Stimulated activated naive B cell treated with anti-CD40 and anti-IgM and Interleukin-4, amounts not matched to agents 10 μg/mL and 1 μg/mL and 100 μg/mL, for 72 hours (primary cell): ENCODE measurements around the gene CCDC9.

Experiments used
- ATAC-seq, 2 donors: fragments of 150-1000 bp; cut with Tn5 transposase; replicated peaks; 2 replicates each; pipeline ENCODE4 v1.10.0; 2021; ENCODE audit warnings: moderate library complexity in 1 of 2
- DNase-seq: peaks from one replicate; pipeline ENCODE4 v3.0.0; 2021
- H3K27ac Mint-ChIP-seq: one replicate; pipeline ENCODE4 v1.8.0; 2022; ENCODE audit warnings: mild to moderate bottlenecking, mixed read lengths
- H3K27me3 Mint-ChIP-seq, 2 donors: one replicate each; pipeline ENCODE4 v1.8.0; 2022; ENCODE audit warnings: mixed read lengths in 2 of 2
- H3K36me3 Mint-ChIP-seq, 2 donors: one replicate each; pipeline ENCODE4 v1.8.0; 2022; ENCODE audit warnings: mixed read lengths in 2 of 2, mild to moderate bottlenecking in 1 of 2
- H3K4me1 Mint-ChIP-seq, 2 donors: one replicate each; pipeline ENCODE4 v1.8.0; 2022; ENCODE audit warnings: mixed read lengths in 2 of 2, mild to moderate bottlenecking in 1 of 2
- H3K4me3 Mint-ChIP-seq, 2 donors: one replicate each; pipeline ENCODE4 v1.8.0; 2022; ENCODE audit warnings: mild to moderate bottlenecking in 2 of 2, mixed read lengths in 2 of 2, moderate library complexity in 1 of 2
- H3K9me3 Mint-ChIP-seq, 2 donors: one replicate each; pipeline ENCODE4 v1.8.0; 2022; ENCODE audit warnings: mixed read lengths in 2 of 2, mild to moderate bottlenecking in 1 of 2

CCDC9 gene

DNA sequence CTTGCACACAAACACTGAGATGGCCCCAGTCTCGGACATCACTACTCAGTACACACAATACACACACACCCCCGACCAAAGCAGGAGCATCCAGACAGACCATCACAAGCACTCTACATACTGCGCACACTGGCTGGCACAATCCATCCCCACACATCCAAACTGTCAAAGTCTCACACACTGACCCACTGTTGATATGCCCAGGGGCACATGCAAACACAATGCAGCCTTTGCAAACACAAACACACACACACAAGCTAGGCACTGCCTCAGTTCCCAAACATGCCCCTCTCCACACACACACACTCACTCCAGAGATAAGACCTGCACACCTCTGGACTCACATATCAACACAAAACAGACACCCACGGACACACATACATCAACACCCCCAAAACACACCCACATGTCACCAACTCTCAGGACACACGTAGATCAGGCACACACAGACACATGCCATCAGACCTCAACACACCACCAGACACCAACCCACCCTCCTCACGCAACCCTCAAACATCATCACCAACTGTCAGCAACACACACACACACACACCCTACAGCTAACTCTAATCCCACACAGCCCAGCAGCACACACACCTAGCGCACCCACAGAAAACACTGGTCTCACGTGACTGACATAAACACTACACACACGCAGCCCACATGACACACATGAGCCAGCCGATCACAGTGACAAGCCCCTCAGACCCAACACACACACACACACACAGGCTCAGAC is 27.2 kb upstream of the CCDC9 start:
- ATAC-seq (no peak), DNase-seq (no peak)
- Mint-ChIP-seq H3K27ac (no peak overlapping the region), H3K4me1 (peaks cover 20 to 37% of the 10 kb centered on the region in 2 donors), H3K36me3 (no peaks in the 10 kb centered on the region), H3K9me3 (no peaks in the 10 kb centered on the region), H3K4me3 (no peak overlapping the region), H3K27me3 (no peaks in the 10 kb centered on the region)

DNA sequence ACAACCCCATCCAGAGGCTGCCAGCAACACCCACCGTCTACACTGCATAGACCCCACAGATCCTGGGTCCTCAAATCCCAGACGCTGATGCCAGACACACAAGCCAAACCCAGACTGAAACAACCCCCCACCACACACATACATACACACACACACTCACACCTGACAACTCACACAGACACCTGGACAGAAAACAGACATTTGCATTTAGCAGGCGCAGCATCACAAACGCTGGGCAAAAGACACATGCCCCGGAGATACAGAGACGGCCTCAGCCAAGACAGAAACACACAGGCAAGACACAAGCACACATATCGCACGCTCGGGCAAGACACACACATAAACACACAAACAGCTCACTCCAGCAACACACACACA is 26.7 kb upstream of the CCDC9 start:
- DNase-seq (no peak), ATAC-seq (no peak)
- H3K4me3 Mint-ChIP-seq, result no peak overlapping the region
- H3K27ac Mint-ChIP-seq, result no peak overlapping the region
- peaks cover 20 to 37% of the 10 kb centered on the region in 2 donors for H3K4me1 Mint-ChIP-seq
- no peaks in the 10 kb centered on the region for H3K27me3 Mint-ChIP-seq
- H3K9me3 Mint-ChIP-seq, result no peaks in the 10 kb centered on the region
- no peaks in the 10 kb centered on the region for H3K36me3 Mint-ChIP-seq

DNA sequence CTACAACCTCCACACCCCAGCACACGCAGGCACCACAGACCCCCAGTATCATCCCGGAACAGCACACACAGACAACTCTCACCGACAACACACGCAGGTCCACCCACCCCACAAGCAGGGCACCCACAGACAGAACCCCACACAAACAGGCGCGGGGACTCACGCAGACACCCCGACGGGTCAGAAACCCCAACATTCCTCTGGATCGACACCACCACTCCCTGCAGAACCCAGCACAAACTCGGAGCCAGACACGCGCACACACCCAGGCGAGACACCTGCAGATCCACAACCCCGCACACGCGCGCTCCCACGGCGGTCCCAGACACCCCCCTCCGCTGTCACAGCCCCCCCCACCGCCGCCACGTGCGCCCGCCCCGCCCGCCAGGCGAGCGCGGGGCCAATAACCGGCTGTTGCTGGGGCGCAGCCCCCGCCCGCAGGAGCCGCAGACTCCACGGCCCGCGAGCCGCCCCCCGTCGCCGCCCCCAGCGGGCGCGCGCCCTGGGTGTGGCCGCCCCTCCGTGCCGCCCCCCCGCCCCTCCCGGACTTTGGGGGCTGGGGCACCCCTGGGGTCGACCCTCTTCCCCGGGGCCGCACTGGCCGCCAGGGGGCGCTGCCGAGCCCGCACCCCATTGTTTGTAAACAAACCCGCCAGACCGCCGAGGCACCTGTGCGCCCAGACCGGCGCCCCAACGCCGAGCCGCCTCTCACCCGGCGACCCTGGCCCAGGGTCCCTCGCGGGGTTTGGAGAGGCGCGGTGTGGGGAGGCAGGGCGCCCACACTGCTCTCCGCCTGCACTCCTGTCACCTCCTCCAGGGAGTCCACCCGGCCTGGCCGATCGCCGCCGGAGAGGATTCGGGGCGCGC is 26.0 kb upstream of the CCDC9 start:
- Mint-ChIP-seq H3K4me1 (peaks cover 20 to 36% of the 10 kb centered on the region in 2 donors), H3K9me3 (no peaks in the 10 kb centered on the region), H3K27me3 (no peaks in the 10 kb centered on the region), H3K36me3 (no peaks in the 10 kb centered on the region), H3K27ac (no peak overlapping the region), H3K4me3 (peak overlapping the region; percentile 31 to 51)
- DNase-seq (peak; percentile 61), ATAC-seq (peak; percentile 12 to 21)

- Mint-ChIP-seq H3K27ac (peak within 1 kb of the TSS; percentile 72), H3K9me3 (no peaks in the 10 kb centered on the region), H3K4me1 (peaks cover 17 to 32% of the 10 kb centered on the region in 2 donors), H3K36me3 (no peaks in the 10 kb centered on the region), H3K4me3 (peak within 1 kb of the TSS; percentile 62 to 76), H3K27me3 (no peaks in the 10 kb centered on the region)
- ATAC-seq, result no peak
- no peak for DNase-seq
These were observed 25.5 kb upstream of the CCDC9 start, which contains the start of gene BBC3 for GRCh38 chr19:47230921-47231214. TSS of gene BBC3 (minus strand) at chr19:47231199. CDS start at chr19:47228431, 2,768 bp downstream.

DNA sequence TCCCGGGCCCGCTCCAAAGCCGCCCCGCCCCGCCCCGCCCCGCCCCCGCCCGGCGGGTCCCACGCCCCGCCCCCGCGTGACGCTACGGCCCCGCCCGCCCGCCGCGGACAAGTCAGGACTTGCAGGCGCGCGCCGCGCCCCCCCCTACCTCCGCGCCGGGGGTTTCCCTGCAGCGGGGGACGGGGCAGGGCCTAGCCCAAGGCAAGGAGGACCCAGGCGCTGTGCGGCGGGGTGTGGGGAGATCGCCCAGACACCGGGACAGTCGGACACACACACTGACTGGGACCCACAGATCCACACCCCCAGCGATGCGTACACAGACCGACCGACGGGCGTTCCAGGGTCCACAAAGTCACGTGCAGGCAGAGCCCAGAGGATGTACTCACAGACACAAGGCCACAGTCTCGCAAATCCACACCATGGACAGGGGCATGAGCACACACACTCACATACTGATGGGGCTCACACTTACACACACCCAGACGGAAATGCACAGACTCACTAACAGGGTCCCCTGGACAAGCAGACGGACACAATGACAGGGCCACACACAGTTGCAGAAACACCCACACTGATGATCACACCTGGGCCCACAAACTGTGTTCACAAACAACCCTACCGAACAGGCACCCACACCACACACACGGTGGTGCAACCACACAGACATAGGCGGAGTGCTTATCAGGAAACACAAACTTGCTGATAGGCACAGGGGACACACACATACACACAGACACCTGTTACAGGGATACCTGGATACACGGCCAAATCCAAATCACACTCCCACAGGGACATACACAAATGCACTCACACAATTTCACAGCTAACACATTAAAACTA is 24.9 kb upstream of the CCDC9 start:
- H3K4me3 Mint-ChIP-seq, result peak overlapping the region; percentile 62 to 76

GRCh38 chr19:47232422-47233211 is 23.7 kb upstream of the CCDC9 start:
- no peaks in the 10 kb centered on the region for H3K9me3 Mint-ChIP-seq
- ATAC-seq (peak in 1 of 2 donors; percentile 11), DNase-seq (no peak)
- peaks cover 14 to 21% of the 10 kb centered on the region in 2 donors for H3K4me1 Mint-ChIP-seq
- no peaks in the 10 kb centered on the region for H3K27me3 Mint-ChIP-seq
- H3K4me3 Mint-ChIP-seq, result peak overlapping the region; percentile 72 to 76
- no peaks in the 10 kb centered on the region for H3K36me3 Mint-ChIP-seq
- peak overlapping the region; percentile 39 for H3K27ac Mint-ChIP-seq

More for the DNA sequence above, 24.9 kb upstream of the CCDC9 start:
- DNase-seq (peak; percentile 79), ATAC-seq (peak; percentile 53 to 64)
- no peaks in the 10 kb centered on the region for H3K27me3 Mint-ChIP-seq
- H3K4me1 Mint-ChIP-seq, result peaks cover 17 to 32% of the 10 kb centered on the region in 2 donors
- H3K36me3 Mint-ChIP-seq, result no peaks in the 10 kb centered on the region
- peak overlapping the region; percentile 72 for H3K27ac Mint-ChIP-seq
- H3K9me3 Mint-ChIP-seq, result no peaks in the 10 kb centered on the region

DNA sequence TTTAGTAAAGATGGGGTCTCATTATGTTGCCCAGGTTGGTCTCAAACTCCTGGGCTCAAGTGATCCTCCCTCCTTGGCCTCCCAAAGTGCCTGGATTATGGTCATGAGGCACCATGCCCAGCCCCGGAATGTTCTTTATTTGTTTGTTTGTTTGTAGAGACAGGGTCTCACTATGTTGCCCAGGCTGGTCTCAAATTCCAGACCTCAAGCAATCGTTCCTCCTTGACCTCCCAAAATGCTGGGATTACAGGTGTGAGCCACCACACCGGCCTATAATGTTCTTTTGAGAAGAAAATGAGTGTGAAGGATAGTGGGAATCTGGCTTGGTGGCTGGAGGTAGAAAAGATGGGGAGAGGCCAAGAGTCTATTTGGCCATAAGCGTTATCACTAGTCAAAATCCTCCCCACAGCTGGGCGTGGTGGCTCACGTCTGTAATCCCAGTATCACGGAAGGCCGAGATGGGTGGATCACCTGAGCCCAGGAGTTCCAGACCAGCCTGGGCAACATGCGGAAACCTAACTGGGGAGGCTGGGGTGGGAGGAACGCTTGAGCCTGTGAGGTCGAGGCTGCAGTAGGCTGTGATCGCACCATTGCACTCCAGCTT is 20.2 kb upstream of the CCDC9 start:
- Mint-ChIP-seq H3K4me3 (no peak overlapping the region), H3K27ac (peak overlapping the region; percentile 54)

DNA sequence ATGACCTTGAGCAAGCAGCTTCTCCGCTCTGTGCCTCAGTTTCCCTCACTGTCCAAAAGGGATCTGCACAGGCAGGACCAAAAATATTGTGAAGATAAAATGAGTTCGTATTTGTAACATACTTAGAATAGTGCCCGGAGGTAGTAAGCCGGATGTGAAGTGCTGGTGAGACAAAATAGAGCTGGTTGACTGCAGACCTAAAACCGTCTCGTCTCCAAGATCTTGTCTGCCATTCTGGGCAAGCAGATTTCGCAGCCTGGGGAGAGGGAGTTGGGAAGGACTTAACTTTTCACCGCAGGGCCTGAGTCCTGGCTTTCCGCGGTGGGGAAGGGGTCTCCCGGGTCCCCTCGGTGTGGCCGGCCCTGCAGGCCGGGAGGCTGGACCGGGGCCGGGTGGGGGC is 17.2 kb upstream of the CCDC9 start:
- H3K27ac Mint-ChIP-seq, result peak overlapping the region; percentile 48
- H3K9me3 Mint-ChIP-seq, result no peaks in the 10 kb centered on the region
- H3K4me3 Mint-ChIP-seq, result peak overlapping the region; percentile 22 to 64
- H3K4me1 Mint-ChIP-seq, result peaks cover 16 to 17% of the 10 kb centered on the region in 2 donors
- peaks cover 0 to 4% of the 10 kb centered on the region in 2 donors for H3K36me3 Mint-ChIP-seq
- DNase-seq (no peak), ATAC-seq (no peak)
- peaks cover 6 to 16% of the 10 kb centered on the region in 2 donors for H3K27me3 Mint-ChIP-seq

More for the DNA sequence above, 20.2 kb upstream of the CCDC9 start:
- Mint-ChIP-seq H3K4me1 (peaks cover 20 to 35% of the 10 kb centered on the region in 2 donors), H3K27me3 (peaks cover 6 to 16% of the 10 kb centered on the region in 2 donors), H3K36me3 (no peaks in the 10 kb centered on the region), H3K9me3 (no peaks in the 10 kb centered on the region)
- ATAC-seq, result no peak
- no peak for DNase-seq

DNA sequence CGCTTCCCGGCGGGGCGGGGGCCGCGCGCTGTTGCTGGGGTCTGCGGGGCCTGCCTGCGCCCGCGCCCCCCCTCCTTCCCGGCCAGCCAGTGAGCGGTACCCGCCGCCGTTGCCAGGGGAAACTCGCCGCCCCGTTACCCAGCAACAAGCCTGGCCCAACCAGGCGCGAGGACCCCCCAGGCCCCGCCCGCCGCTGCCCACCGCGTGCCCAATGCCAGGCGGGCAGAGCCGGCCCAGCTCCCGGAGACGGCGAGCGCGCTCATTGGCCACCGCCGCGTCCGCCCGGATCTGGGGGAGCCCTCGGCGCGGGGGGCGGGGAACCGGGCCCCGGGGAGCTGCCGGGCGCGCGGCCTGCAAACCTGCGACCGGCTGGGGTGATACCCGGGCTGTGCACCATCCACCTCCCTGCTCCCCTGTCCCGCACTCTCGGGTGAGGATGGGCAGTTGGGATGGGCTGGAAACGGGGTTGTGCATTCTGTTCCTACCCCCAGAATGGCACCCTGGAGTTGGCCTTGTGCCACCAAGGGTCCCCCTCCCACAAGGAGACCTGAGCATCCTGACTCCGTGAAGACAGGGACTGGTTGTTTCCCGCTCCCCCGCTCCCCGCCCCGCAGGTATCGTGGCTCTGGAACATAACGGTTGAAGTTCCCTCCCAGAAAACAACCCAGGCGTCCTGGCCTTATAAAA is 16.6 kb upstream of the CCDC9 start:
- Mint-ChIP-seq H3K4me3 (peak overlapping the region in 1 of 2 donors; percentile 37), H3K27ac (no peak overlapping the region), H3K27me3 (peaks cover 6 to 17% of the 10 kb centered on the region in 2 donors), H3K9me3 (no peaks in the 10 kb centered on the region), H3K4me1 (peaks cover 17 to 19% of the 10 kb centered on the region in 2 donors), H3K36me3 (peaks cover 0 to 4% of the 10 kb centered on the region in 2 donors)
- ATAC-seq, result peak; percentile 9 to 35
- no peak for DNase-seq

- DNase-seq (no peak), ATAC-seq (no peak)
- Mint-ChIP-seq H3K4me1 (peaks cover 17 to 20% of the 10 kb centered on the region in 2 donors), H3K27ac (no peak overlapping the region), H3K4me3 (no peak overlapping the region), H3K27me3 (peaks cover 6 to 25% of the 10 kb centered on the region in 2 donors), H3K9me3 (no peaks in the 10 kb centered on the region), H3K36me3 (peaks cover 0 to 4% of the 10 kb centered on the region in 2 donors)
These were observed 15.8 kb upstream of the CCDC9 start for GRCh38 chr19:47240556-47240955.

GRCh38 chr19:47240996-47241918 is 15.1 kb upstream of the CCDC9 start:
- Mint-ChIP-seq H3K4me3 (no peak overlapping the region), H3K9me3 (no peaks in the 10 kb centered on the region), H3K4me1 (peaks cover 17 to 20% of the 10 kb centered on the region in 2 donors), H3K27ac (no peak overlapping the region), H3K27me3 (peaks cover 6 to 25% of the 10 kb centered on the region in 2 donors), H3K36me3 (peaks cover 0 to 4% of the 10 kb centered on the region in 2 donors)
- peak; percentile 40 for DNase-seq
- ATAC-seq, result peak; percentile 40 to 42
